Spleen (tissue), 11 donors: ENCODE measurements around the gene RNPEP. TPM values are rescaled to one million over a fixed set of nuclear protein-coding genes. Genes with fewer than 3 reads are reported as not detected.
"Not testable (repeated sequence)": the region's sequence is repeated elsewhere in the genome, so short reads cannot be mapped to it uniquely, and the experiment has no call there.

ENCODE experiments used
- DNase-seq: peaks from one replicate; pipeline ENCODE4 v3.0.0-alpha.2; 2020
- H3K27ac ChIP-seq, 8 donors: fragments of 200-600 bp; sonication (generic) in 7 of 8; 1 replicate in 4 of 8; 2 replicates in 4 of 8; pipeline versions ENCODE4 v1.5.0 to v1.8.0; 2016 to 2021; ENCODE audit warnings: inconsistent platforms in 4 of 8, mild to moderate bottlenecking in 4 of 8, moderate library complexity in 1 of 8
- H3K27me3 ChIP-seq, 7 donors: fragments of 200-600 bp; sonication (generic) in 6 of 7; replicated peaks in 1 of 7; 1 replicate in 4 of 7; 2 replicates in 3 of 7; pipeline versions ENCODE4 v1.5.0 to v1.8.0; 2016 to 2021; ENCODE audit warnings: inconsistent platforms in 3 of 7, mild to moderate bottlenecking in 1 of 7
- H3K36me3 ChIP-seq, 6 donors: fragments of 200-600 bp; sonication (generic) in 5 of 6; 1 replicate in 4 of 6; 2 replicates in 2 of 6; pipeline versions ENCODE4 v1.5.0 to v1.8.0; 2016 to 2021; ENCODE audit warnings: inconsistent platforms in 2 of 6
- H3K4me1 ChIP-seq, 6 donors: fragments of 200-600 bp; sonication (generic) in 5 of 6; 1 replicate in 3 of 6; 2 replicates in 3 of 6; pipeline versions ENCODE4 v1.5.0 to v1.8.0; 2016 to 2021; ENCODE audit warnings: inconsistent platforms in 3 of 6
- H3K4me3 ChIP-seq, 8 donors: fragments of 200-600 bp; sonication (generic) in 7 of 8; 1 replicate in 4 of 8; 2 replicates in 4 of 8; pipeline versions ENCODE4 v1.5.0 to v1.8.0; 2016 to 2021; ENCODE audit warnings: inconsistent platforms in 4 of 8, mild to moderate bottlenecking in 4 of 8, moderate library complexity in 2 of 8
- H3K9me3 ChIP-seq, 8 donors: fragments of 200-600 bp; sonication (generic) in 7 of 8; 1 replicate in 4 of 8; 2 replicates in 4 of 8; pipeline versions ENCODE4 v1.5.0 to v1.8.0; 2016 to 2021; ENCODE audit warnings: inconsistent platforms in 4 of 8
- POLR2A ChIP-seq, 3 donors: fragments of 450-650 bp; IDR thresholded peaks; one replicate each; pipeline ENCODE4 v1.5.1; 2017; ENCODE audit warnings: antibody characterized with exemption in 3 of 3, mild to moderate bottlenecking in 1 of 3
- POLR2AphosphoS5 ChIP-seq, 3 donors: sonication (generic); formaldehyde crosslinking; IDR thresholded peaks; one replicate each; pipeline ENCODE4 v1.5.1; 2017; ENCODE audit warnings: antibody characterized with exemption in 3 of 3
- WGBS, 5 donors: extraction: QIAGEN DNeasy Blood & Tissue Kit in 3 of 5; methylation state at CpG; one replicate each; pipeline versions ENCODE4 v1.1.5 to v1.1.7; 2013 to 2018; 5-methylcytosine and 5-hydroxymethylcytosine counted together
- intact Hi-C: fragments of 100-400 bp; cut with DNase I; formaldehyde crosslinking; loops from one replicate; pipeline ENCODE4 v1.15.0; 2023; ENCODE audit warnings: low total_unique reads
- polyA plus RNA-seq, 3 donors: library from polyadenylated mRNA; stranded (reverse); fragments of 200-250 nt; gene quantifications; one replicate each; pipeline ENCODE4 v1.2.1, GENCODE V29; 2013
- total RNA-seq, 7 donors: library from RNA; depleted of rRNA in 3 of 7; stranded (reverse); fragments of >200 nt in 3 of 7; fragmentation: NEBNext Ultra II Directional in 4 of 7; extraction: Animal tissue kit (Norgen Biotek cat#: 25700) in 4 of 7; gene quantifications; one replicate each; pipeline versions ENCODE4 v1.1.0 to v1.2.1, GENCODE V29; 2016 to 2021
- TF ChIP-seq, protein P1 (sequence below), 11 experiments: fragments of 200-600 bp in 7 of 11; fragments of 450-650 bp in 4 of 11; sonication (generic) in 4 of 11; IDR thresholded peaks in 8 of 11; conservative IDR thresholded peaks in 3 of 11; 1 replicate in 7 of 11; 2 replicates in 4 of 11; pipeline versions ENCODE4 v1.4.0 to v1.8.0; 2016 to 2021; ENCODE audit warnings: antibody characterized with exemption in 11 of 11, inconsistent platforms in 4 of 11, mild to moderate bottlenecking in 1 of 11
- donor health status: healthy with polysubstance abuse.
- donor health status: DM: no; HTN: no; CAD: no; lungs with moderate emphysema.
- donor health status: DM: no; HTN: no; CAD: no.
- donor health status: Bipolar disorder and iron deficiency.
- donor health status: healthy.
- donor health status: DM: no; HTN: no; CAD: no.
- donor health status: DM: yes; HTN: yes; CAD: no.

RNPEP gene
- total and polyA plus RNA-seq, 10 donors, result 24.8 to 69.0 (median 57.3) TPM

DNA sequence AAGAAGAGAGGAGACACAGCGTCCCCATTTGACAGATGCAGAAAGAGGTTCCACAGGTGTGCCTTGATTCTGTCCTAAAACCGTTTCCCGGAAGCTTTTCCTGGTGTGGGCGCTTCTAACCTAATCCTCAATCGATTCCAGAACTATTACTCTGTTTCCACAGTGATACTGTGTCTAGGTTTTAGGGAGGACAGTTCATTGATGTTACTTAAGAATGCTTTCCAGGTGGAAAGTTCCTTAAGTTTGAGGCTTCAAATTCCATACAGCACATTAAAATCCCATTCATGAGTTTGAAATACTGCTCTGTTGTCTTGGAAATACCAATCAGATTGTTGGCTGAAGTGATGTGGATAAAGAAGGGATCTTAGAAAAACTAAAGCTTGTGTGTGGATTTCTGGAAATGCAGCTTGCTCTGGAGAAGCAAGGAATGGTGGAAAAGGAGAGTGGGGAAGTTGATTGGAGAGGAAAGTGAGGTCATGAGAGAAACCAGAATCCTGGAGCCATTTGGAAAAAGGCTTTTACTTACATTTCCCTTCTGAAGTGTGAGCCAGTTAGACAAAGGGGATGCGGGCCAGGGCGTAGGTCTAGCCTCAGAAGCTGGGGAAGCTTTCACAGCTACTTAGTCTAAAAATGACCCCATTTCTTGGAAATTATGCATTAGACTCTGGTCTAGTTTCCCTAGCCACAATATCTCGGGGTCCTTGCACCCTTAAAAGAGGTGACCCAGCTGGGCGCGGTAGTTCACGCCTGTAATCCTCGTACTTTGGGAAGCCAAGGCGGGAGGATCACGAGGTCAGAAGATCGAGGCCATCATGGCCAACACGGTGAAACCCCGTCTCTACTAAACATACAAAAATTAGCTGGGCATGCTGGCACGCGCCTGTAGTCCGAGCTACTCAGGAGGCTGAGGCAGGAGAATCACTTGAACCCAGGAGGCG is 34.6 kb downstream of the RNPEP start:
- DNase-seq, result no peak
- Histone ChIP-seq H3K9me3 (no peaks in the 10 kb centered on the region), H3K4me1 (no peaks in the 10 kb centered on the region), H3K27ac (no peak overlapping the region), H3K36me3 (peaks cover 0 to 26% (median 0%) of the 10 kb centered on the region in 6 donors), H3K27me3 (peaks cover 0 to 23% (median 9%) of the 10 kb centered on the region in 7 donors), H3K4me3 (no peak overlapping the region)
- WGBS, 5 donors, result 89 to 95% (median 92%) methylated on average over 21 of the region's 21 CpGs
- intact Hi-C loops, result no loop called here
- TF ChIP-seq, protein P1, sequence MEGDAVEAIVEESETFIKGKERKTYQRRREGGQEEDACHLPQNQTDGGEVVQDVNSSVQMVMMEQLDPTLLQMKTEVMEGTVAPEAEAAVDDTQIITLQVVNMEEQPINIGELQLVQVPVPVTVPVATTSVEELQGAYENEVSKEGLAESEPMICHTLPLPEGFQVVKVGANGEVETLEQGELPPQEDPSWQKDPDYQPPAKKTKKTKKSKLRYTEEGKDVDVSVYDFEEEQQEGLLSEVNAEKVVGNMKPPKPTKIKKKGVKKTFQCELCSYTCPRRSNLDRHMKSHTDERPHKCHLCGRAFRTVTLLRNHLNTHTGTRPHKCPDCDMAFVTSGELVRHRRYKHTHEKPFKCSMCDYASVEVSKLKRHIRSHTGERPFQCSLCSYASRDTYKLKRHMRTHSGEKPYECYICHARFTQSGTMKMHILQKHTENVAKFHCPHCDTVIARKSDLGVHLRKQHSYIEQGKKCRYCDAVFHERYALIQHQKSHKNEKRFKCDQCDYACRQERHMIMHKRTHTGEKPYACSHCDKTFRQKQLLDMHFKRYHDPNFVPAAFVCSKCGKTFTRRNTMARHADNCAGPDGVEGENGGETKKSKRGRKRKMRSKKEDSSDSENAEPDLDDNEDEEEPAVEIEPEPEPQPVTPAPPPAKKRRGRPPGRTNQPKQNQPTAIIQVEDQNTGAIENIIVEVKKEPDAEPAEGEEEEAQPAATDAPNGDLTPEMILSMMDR (IDR thresholded peaks at IDR 0.05 in 8 of 11, conservative IDR thresholded peaks at IDR 0.05 in 3 of 11), result no peak
- TF ChIP-seq POLR2A (IDR thresholded peaks at IDR 0.05) (no peak), POLR2AphosphoS5 (IDR thresholded peaks at IDR 0.05) (no peak)

GRCh38 chr1:202017749-202018467 is 35.5 kb downstream of the RNPEP start:
- DNase-seq, result no peak

DNA sequence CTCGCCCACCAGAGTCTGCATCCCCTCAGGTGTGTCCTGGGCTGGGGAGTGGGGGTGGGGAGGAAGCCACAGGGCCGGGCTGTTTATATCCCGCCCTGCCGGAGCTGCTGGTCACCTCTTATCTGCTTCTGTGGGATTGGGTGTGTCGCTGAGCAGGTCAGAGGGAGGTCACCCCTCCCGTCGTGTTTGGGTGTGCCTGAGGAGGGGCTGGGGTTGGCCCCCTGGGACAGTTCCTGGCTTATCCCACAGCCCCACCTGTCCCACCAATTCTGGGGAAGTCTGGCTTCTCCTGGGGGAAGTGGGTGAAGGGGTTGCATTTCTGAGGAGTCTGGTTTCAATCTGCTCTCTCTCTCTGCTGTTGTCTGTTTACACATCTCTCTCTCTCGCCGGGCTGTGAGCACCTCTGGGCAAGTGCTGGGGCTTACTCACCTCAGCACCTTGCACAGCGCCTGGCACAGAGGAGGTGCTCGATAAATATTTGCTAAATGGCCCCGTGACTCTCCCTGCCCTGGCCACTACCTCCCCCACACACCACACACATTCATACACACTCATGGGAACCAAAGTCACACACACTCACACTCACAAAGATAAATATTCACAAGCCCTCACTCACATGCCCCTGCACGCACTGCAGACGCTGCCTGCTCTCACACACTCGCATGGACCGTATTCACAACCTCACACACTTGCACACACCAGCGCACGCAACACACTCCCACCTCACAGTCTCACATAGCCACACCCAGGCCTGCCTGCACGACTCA is 36.2 kb downstream of the RNPEP start:
- H3K27ac ChIP-seq, result no peak overlapping the region

More at GRCh38 chr1:202017749-202018467, 35.5 kb downstream of the RNPEP start:
- Histone ChIP-seq H3K36me3 (peaks cover 0 to 26% (median 0%) of the 10 kb centered on the region in 6 donors), H3K9me3 (no peaks in the 10 kb centered on the region), H3K4me1 (no peaks in the 10 kb centered on the region), H3K27ac (no peak overlapping the region), H3K4me3 (no peak overlapping the region), H3K27me3 (peaks cover 0 to 25% (median 9%) of the 10 kb centered on the region in 7 donors)
- intact Hi-C loops, result no loop called here
- WGBS, 5 donors, result 72 to 91% (median 76%) methylated on average over 5 to 18 of the region's 18 CpGs
- TF ChIP-seq, protein P1 (IDR thresholded peaks at IDR 0.05 in 8 of 11, conservative IDR thresholded peaks at IDR 0.05 in 3 of 11), result no peak
- TF ChIP-seq POLR2AphosphoS5 (IDR thresholded peaks at IDR 0.05), result no peak
- TF ChIP-seq POLR2A (IDR thresholded peaks at IDR 0.05), result no peak

DNA sequence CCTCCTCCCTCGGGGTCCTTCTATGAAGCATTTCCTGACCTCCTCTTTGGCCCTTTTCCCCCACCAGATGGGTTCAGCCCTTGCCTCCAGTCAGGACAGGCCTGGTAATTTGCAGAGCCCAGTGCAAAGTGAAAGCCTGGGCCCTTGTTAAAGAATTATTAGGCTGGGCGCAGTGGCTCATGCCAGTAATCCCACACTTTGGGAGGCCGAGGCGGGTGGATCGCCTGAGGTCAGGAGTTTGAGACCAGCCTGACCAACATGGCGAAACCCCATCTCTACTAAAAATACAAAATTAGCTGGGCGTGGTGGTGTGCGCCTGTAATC is 36.7 kb downstream of the RNPEP start:
- Histone ChIP-seq H3K27me3 (peaks cover 0 to 25% (median 9%) of the 10 kb centered on the region in 7 donors), H3K36me3 (peaks cover 0 to 17% (median 0%) of the 10 kb centered on the region in 6 donors)
- 83 to 88% (median 87%) methylated on average over 7 to 8 of the region's 8 CpGs for WGBS, 5 donors
- H3K27ac ChIP-seq, H3K9me3 ChIP-seq, intact Hi-C loops, H3K4me3 ChIP-seq, H3K4me1 ChIP-seq, DNase-seq: not testable (repeated sequence)

More for the DNA sequence above, 36.2 kb downstream of the RNPEP start:
- intact Hi-C loops, result no loop called here
- no peaks in the 10 kb centered on the region for H3K9me3 ChIP-seq
- H3K36me3 ChIP-seq, result peaks cover 0 to 22% (median 0%) of the 10 kb centered on the region in 6 donors
- no peak for DNase-seq
- TF ChIP-seq POLR2AphosphoS5 (IDR thresholded peaks at IDR 0.05), result no peak
- TF ChIP-seq, protein P1 (IDR thresholded peaks at IDR 0.05 in 8 of 11, conservative IDR thresholded peaks at IDR 0.05 in 3 of 11), result no peak
- no peak for TF ChIP-seq POLR2A (IDR thresholded peaks at IDR 0.05)
- no peak overlapping the region for H3K4me3 ChIP-seq
- H3K27me3 ChIP-seq, result peaks cover 0 to 25% (median 9%) of the 10 kb centered on the region in 7 donors
- no peaks in the 10 kb centered on the region for H3K4me1 ChIP-seq
- WGBS, 5 donors, result 60 to 70% (median 62%) methylated on average over 16 to 19 of the region's 19 CpGs
